ENCODE measurements around the gene SYT1.

DNA sequence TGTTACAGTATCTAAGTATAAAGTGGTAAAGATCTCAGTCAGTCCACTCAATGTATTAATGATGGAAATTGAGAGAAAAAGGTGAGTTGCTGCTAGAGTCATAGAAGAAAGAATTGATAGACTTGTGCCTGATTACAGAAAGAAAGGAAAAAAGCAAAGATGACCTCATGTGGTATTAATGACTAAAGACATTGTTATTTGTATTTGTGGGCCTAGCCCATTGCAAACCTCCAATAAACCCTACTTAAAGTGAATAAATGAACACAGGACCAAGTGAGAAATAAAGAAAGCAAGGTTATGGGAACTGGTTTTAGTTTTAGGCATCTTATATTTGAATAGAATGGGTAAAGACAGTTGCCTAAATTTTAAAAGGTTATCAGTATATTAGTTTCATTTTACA is 105.5 kb downstream of the SYT1 start:
- TF ChIP-seq ARNTL (CRISPR knock-in tag; IDR thresholded peaks at IDR 0.05; ENCODE audit: borderline replicate concordance, low read depth) (no peak), PATZ1 (CRISPR knock-in tag; IDR thresholded peaks at IDR 0.05; ENCODE audit: borderline replicate concordance) (no peak), SNAI2 (CRISPR knock-in tag; IDR thresholded peaks at IDR 0.05) (no peak), ZFP30 (CRISPR knock-in tag; IDR thresholded peaks at IDR 0.05) (no peak), CREB5 (CRISPR knock-in tag; IDR thresholded peaks at IDR 0.05; ENCODE audit: low read depth) (no peak)

All from SK-N-SH treated with all-trans-retinoic acid at 6 μM for 48 hours (cell line).